Loucy (cell line): ENCODE data around the gene TMPRSS11A.
A peak's percentile ranks its signal among the peaks of the same experiment; 100 is the strongest.

ENCODE experiments used
- H2AFZ ChIP-seq: fragments of 200-600 bp; sonication (generic); 2 replicates; pipeline ENCODE4 v1.6.0; 2016; ENCODE audit warnings: antibody characterized with exemption, mild to moderate bottlenecking, low read length, moderate library complexity
- H3F3A ChIP-seq: fragments of 200-600 bp; 2 replicates; pipeline ENCODE4 v1.6.0; 2016; ENCODE audit warnings: antibody characterized with exemption, low read depth, mild to moderate bottlenecking
- H3K27me3 ChIP-seq: fragments of 200-600 bp; sonication (generic); 2 replicates; pipeline ENCODE4 v1.6.1; 2014; ENCODE audit warnings: low read length, mild to moderate bottlenecking; ENCODE audit not compliant: insufficient read depth, poor library complexity, severe bottlenecking
- H3K36me3 ChIP-seq: fragments of 200-600 bp; sonication (generic); 2 replicates; pipeline ENCODE4 v1.6.1; 2016; ENCODE audit warnings: low read length; ENCODE audit not compliant: insufficient read depth
- H3K4me1 ChIP-seq: fragments of 200-600 bp; sonication (generic); 2 replicates; pipeline ENCODE4 v1.5.1; 2014; ENCODE audit warnings: low read length, mild to moderate bottlenecking; ENCODE audit not compliant: insufficient read depth, poor library complexity, severe bottlenecking
- H3K4me2 ChIP-seq: fragments of 200-600 bp; sonication (generic); 2 replicates; pipeline ENCODE4 v1.6.0; 2014; ENCODE audit warnings: antibody characterized with exemption, low read length, low read depth, mild to moderate bottlenecking; ENCODE audit not compliant: poor library complexity, severe bottlenecking
- H3K4me3 ChIP-seq: fragments of 200-600 bp; sonication (generic); 2 replicates; pipeline ENCODE4 v1.5.1; 2014; ENCODE audit warnings: low read length, mild to moderate bottlenecking, mixed read lengths; ENCODE audit not compliant: poor library complexity, severe bottlenecking
- H3K79me2 ChIP-seq: fragments of 200-600 bp; sonication (generic); 2 replicates; pipeline ENCODE4 v1.6.1; 2014; ENCODE audit warnings: low read length; ENCODE audit not compliant: insufficient read depth
- H3K9ac ChIP-seq: fragments of 200-600 bp; sonication (generic); 2 replicates; pipeline ENCODE4 v1.6.0; 2014; ENCODE audit warnings: mild to moderate bottlenecking, low read depth, low read length, moderate library complexity; ENCODE audit not compliant: poor library complexity, severe bottlenecking
- H3K9me2 ChIP-seq: fragments of 200-600 bp; sonication (generic); replicated peaks from 2 replicates; pipeline ENCODE4 v1.6.1; 2016; ENCODE audit warnings: low read depth, low read length, mixed read lengths
- H3K9me3 ChIP-seq: fragments of 200-600 bp; sonication (generic); 2 replicates; pipeline ENCODE4 v1.6.1; 2014; ENCODE audit warnings: mild to moderate bottlenecking, antibody characterized with exemption, low read length, low read depth; ENCODE audit not compliant: insufficient read depth
- H4K20me1 ChIP-seq: fragments of 200-600 bp; sonication (generic); 2 replicates; pipeline ENCODE4 v1.6.0; 2014; ENCODE audit warnings: antibody characterized with exemption, low read length, mild to moderate bottlenecking; ENCODE audit not compliant: insufficient read depth, poor library complexity, severe bottlenecking
- CTCF ChIP-seq: fragments of 200-600 bp; sonication (generic); conservative IDR thresholded peaks from 2 replicates; pipeline ENCODE4 v1.5.1; 2014; ENCODE audit warnings: mild to moderate bottlenecking, antibody characterized with exemption, low read length
- EZH2phosphoT487 ChIP-seq: fragments of 200-600 bp; IDR thresholded peaks from 2 replicates; pipeline ENCODE4 v1.6.1; 2018; ENCODE audit warnings: antibody characterized with exemption, mild to moderate bottlenecking, moderate library complexity, borderline replicate concordance

The TMPRSS11A gene

GRCh38 chr4:67996127-67996526 is 32.8 kb upstream of the TMPRSS11A start:
- no peaks in the 10 kb centered on the region for H3K9me2 ChIP-seq

GRCh38 chr4:67988991-67989390 is 25.7 kb upstream of the TMPRSS11A start:
- no peak overlapping the region for H3K4me3 ChIP-seq
- H3K9me2 ChIP-seq, result no peaks in the 10 kb centered on the region
- H3K4me2 ChIP-seq, result no peak overlapping the region
- peak overlapping the region; percentile 90; the same call in 1 of the 2 replicates for H2AFZ ChIP-seq
- no peaks in the 10 kb centered on the region for H3K9me3 ChIP-seq
- no peaks in the 10 kb centered on the region for H3K27me3 ChIP-seq
- H3K36me3 ChIP-seq, result no peaks in the 10 kb centered on the region
- TF ChIP-seq EZH2phosphoT487, result no peak
- no peak for TF ChIP-seq CTCF
- no peaks in the 10 kb centered on the region for H3F3A ChIP-seq
- no peaks in the 10 kb centered on the region for H3K79me2 ChIP-seq
- no peaks in the 10 kb centered on the region for H4K20me1 ChIP-seq
- H3K4me1 ChIP-seq, result no peaks in the 10 kb centered on the region
- H3K9ac ChIP-seq, result no peak overlapping the region

More at GRCh38 chr4:67996127-67996526, 32.8 kb upstream of the TMPRSS11A start:
- no peaks in the 10 kb centered on the region for H3K79me2 ChIP-seq
- no peaks in the 10 kb centered on the region for H3K9me3 ChIP-seq
- H3K4me2 ChIP-seq, result no peak overlapping the region
- TF ChIP-seq EZH2phosphoT487 (no peak), CTCF (no peak)
- no peaks in the 10 kb centered on the region for H4K20me1 ChIP-seq
- no peak overlapping the region for H2AFZ ChIP-seq
- no peaks in the 10 kb centered on the region for H3K27me3 ChIP-seq
- H3K4me3 ChIP-seq, result no peak overlapping the region
- H3K9ac ChIP-seq, result no peak overlapping the region
- H3K4me1 ChIP-seq, result no peaks in the 10 kb centered on the region
- H3F3A ChIP-seq, result no peaks in the 10 kb centered on the region
- H3K36me3 ChIP-seq, result no peaks in the 10 kb centered on the region

GRCh38 chr4:67983333-67983732 is 20.0 kb upstream of the TMPRSS11A start:
- no peak overlapping the region for H3K4me3 ChIP-seq
- no peaks in the 10 kb centered on the region for H3K36me3 ChIP-seq
- no peak overlapping the region for H3K4me2 ChIP-seq
- H2AFZ ChIP-seq, result no peak overlapping the region
- no peaks in the 10 kb centered on the region for H3K4me1 ChIP-seq
- no peaks in the 10 kb centered on the region for H3K9me3 ChIP-seq
- no peak overlapping the region for H3K9ac ChIP-seq
- H3F3A ChIP-seq, result no peaks in the 10 kb centered on the region
- TF ChIP-seq CTCF, result no peak
- no peak for TF ChIP-seq EZH2phosphoT487
- no peaks in the 10 kb centered on the region for H4K20me1 ChIP-seq
- H3K9me2 ChIP-seq, result no peaks in the 10 kb centered on the region
- H3K79me2 ChIP-seq, result no peaks in the 10 kb centered on the region
- no peaks in the 10 kb centered on the region for H3K27me3 ChIP-seq
